ENCODE data around the gene ABHD17C. TPM values are rescaled to one million over a fixed set of nuclear protein-coding genes. Genes with fewer than 3 reads are reported as not detected.
A peak's percentile ranks its signal among the peaks of the same experiment; 100 is the strongest.

Gene ABHD17C
- total and polyA plus RNA-seq, 2 donors (not counting 3 experiments of a cell fraction or from before 2014, with no cell fraction given) = 5.9 to 10.9 TPM

GRCh38 chr15:80753161-80753560, 58.1 kb downstream of the ABHD17C start:
- TF ChIP-seq POLR2AphosphoS5 (IDR thresholded peaks at IDR 0.05; ENCODE audit: insufficient read depth, low read depth, low read length) (no peak), JUN (IDR thresholded peaks at IDR 0.05; ENCODE audit: borderline replicate concordance, insufficient read depth, insufficient read length, low read depth) (no peak), FOS (IDR thresholded peaks at IDR 0.05; ENCODE audit: borderline replicate concordance, insufficient read depth, low read length) (no peak), MYC (IDR thresholded peaks at IDR 0.05; ENCODE audit: low read depth, low read length) (no peak), CTCF (IDR thresholded peaks at IDR 0.05; ENCODE audit: extremely low read depth in 1 of 2, insufficient read depth in 1 of 2, low read depth in 1 of 2, low read length in 2 of 2) (no peak), GATA2 (IDR thresholded peaks at IDR 0.05; ENCODE audit: insufficient read depth, insufficient read length, low read depth, low read length) (no peak), MAX (IDR thresholded peaks at IDR 0.05; ENCODE audit: insufficient read depth, insufficient read length) (no peak), POLR2A (IDR thresholded peaks at IDR 0.05; ENCODE audit: low read depth, low read length) (no peak), EZH2 (IDR thresholded peaks at IDR 0.05; ENCODE audit: borderline replicate concordance, low read depth, low read length, severe bottlenecking) (no peak)
- Histone ChIP-seq H3K9me3 (replicated peaks; ENCODE audit: control insufficient read depth, insufficient read depth, low read length) (no peaks in the 10 kb centered on the region), H3K4me1 (ENCODE audit: control insufficient read depth, extremely low read depth, insufficient read depth, low read length) (peaks cover 7% of the 10 kb centered on the region), H2AFZ (ENCODE audit: low read depth, low read length) (no peak overlapping the region), H3K9me1 (replicated peaks; ENCODE audit: control insufficient read depth, extremely low read depth, insufficient read depth, low read length) (no peaks in the 10 kb centered on the region), H3K4me2 (ENCODE audit: insufficient read depth, low read length) (no peak overlapping the region), H3K4me3 (replicated peaks in 1 of 3; ENCODE audit: insufficient read depth in 1 of 3, low read depth in 1 of 3, low read length in 3 of 3) (no peak overlapping the region), H3K79me2 (ENCODE audit: control insufficient read depth, insufficient read depth, low read length) (no peaks in the 10 kb centered on the region), H3K27me3 (ENCODE audit: control insufficient read depth in 2 of 2, insufficient read depth in 2 of 2, low read length in 2 of 2) (no peaks in the 10 kb centered on the region), H3K27ac (ENCODE audit: insufficient read depth, low read depth, low read length) (no peak overlapping the region), H4K20me1 (replicated peaks; ENCODE audit: control insufficient read depth, extremely low read depth, insufficient read depth, low read length) (no peaks in the 10 kb centered on the region), H3K36me3 (ENCODE audit: control insufficient read depth in 2 of 2, extremely low read depth in 1 of 2, insufficient read depth in 2 of 2, low read length in 2 of 2) (no peaks in the 10 kb centered on the region), H3K9ac (replicated peaks; ENCODE audit: extremely low read depth, insufficient read depth, low read length) (no peak overlapping the region)
- intact Hi-C loops (cut with micrococcal nuclease) (no loop called here), dilution Hi-C loops (cut with MboI; ENCODE audit: extremely low pct_ligation_motif_present, low sequenced_read_pairs) (no loop called here)
- FAIRE-seq (peak; percentile 67), DNase-seq (ENCODE audit: low read depth, low spot score) (peak; percentile 38)
- no TSS peak for BruUV-seq (replicated peaks)
- POLR2A ChIA-PET = no interaction called here
- CTCF ChIA-PET = interaction anchor here (1.8 to 3.1 kb wide), 2 partner anchors 24 to 185 kb away, joined by 11 to 17 read pairs; no protein-coding TSS in a partner anchor

Data from endothelial cell of umbilical vein (primary cell).